Fibroblast of lung (primary cell): ENCODE results near the gene KRTAP5-7.
"Not testable (repeated sequence)": the region's sequence is repeated elsewhere in the genome, so short reads cannot be mapped to it uniquely, and the experiment has no call there.

Experiments
- EZH2 ChIP-seq: IDR thresholded peaks from 2 replicates; pipeline ENCODE4 v1.5.1; 2012; ENCODE audit warnings: low read length, control low read depth, mild to moderate bottlenecking; ENCODE audit errors: missing control alignments
- TF ChIP-seq, protein P1 (sequence below), 2 donors: IDR thresholded peaks in 1 of 2; conservative IDR thresholded peaks in 1 of 2; 1 replicate in 1 of 2; 2 replicates in 1 of 2; pipeline ENCODE4 v1.5.1; 2011 to 2012; ENCODE audit warnings: low read length in 2 of 2, control low read depth in 1 of 2, inconsistent platforms in 1 of 2, low read depth in 1 of 2, mild to moderate bottlenecking in 1 of 2

DNA sequence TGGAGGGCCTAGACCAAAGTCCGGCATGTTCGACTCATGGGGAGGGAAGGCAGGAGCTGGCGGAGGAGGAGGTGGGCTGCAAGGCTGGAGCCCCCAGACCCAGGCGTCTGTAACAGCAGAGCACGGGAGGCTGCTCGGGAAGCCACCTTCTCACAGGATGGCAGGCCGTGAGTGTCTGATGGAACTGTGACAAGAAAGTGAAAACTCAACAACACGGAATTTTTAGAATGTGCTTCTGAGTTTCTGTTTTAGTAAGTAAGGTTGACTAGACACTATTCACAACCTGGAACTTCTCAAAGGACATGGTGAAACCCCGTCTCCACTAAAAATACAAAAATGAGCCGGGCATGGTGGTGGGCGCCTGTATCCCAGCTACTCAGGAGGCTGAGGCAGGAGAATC is 12.9 kb downstream of the KRTAP5-7 start:
- TF ChIP-seq, protein P1, sequence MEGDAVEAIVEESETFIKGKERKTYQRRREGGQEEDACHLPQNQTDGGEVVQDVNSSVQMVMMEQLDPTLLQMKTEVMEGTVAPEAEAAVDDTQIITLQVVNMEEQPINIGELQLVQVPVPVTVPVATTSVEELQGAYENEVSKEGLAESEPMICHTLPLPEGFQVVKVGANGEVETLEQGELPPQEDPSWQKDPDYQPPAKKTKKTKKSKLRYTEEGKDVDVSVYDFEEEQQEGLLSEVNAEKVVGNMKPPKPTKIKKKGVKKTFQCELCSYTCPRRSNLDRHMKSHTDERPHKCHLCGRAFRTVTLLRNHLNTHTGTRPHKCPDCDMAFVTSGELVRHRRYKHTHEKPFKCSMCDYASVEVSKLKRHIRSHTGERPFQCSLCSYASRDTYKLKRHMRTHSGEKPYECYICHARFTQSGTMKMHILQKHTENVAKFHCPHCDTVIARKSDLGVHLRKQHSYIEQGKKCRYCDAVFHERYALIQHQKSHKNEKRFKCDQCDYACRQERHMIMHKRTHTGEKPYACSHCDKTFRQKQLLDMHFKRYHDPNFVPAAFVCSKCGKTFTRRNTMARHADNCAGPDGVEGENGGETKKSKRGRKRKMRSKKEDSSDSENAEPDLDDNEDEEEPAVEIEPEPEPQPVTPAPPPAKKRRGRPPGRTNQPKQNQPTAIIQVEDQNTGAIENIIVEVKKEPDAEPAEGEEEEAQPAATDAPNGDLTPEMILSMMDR (conservative IDR thresholded peaks at IDR 0.05 in 1 of 2, IDR thresholded peaks at IDR 0.05 in 1 of 2; ENCODE audit: low read depth in 1 of 2, low read length in 2 of 2): not testable (repeated sequence)
- not testable (repeated sequence) for TF ChIP-seq EZH2
